Activated CD4-positive, alpha-beta T cell treated with anti-CD3 and anti-CD28 coated beads for 48 hours (primary cell): Measurements from ENCODE around the gene PDZD7.

Source experiments
- DNase-seq: peaks from one replicate; pipeline ENCODE4 v3.0.0-alpha.2; 2020

PDZD7 gene

DNA sequence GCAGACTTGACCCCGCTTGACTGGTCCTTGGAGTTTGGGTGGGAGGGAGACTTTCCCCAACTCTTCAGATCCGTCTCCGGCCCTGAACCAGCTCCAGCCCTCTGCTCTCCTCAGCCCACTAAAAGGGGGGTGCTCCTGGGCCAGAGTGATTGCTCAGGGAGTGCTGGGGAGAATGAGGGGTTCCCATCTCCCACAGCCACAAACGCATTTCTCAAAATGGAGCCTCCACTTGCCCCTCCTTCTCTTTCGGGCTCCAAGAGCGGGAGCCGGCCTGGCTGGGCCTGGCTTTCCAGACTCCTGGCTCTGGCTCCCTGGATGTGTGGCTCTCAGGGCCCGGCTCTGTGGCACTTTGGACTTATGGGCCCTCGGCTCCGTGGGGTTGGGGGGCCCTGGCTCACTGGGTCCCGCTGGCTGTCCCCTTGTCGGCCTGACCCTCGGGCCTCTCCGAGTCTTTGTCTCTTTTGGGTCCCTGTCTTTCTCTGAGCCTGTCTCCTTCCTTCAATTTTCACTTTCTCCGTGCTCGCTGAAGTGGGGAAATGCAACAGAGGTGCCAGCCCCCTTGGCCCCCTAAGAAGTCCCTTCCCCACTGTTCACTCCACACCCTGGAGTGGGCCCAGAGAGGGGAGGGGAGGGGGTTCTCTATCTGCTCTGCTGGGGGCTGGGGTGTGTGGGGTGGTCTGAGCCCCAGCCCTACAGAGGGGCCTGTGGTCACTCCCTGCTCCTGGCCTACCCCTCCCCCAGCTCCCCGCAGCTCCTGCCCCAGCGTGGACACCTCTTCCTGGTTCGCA lies 30.6 kb downstream of the PDZD7 start:
- DNase-seq = no peak

DNA sequence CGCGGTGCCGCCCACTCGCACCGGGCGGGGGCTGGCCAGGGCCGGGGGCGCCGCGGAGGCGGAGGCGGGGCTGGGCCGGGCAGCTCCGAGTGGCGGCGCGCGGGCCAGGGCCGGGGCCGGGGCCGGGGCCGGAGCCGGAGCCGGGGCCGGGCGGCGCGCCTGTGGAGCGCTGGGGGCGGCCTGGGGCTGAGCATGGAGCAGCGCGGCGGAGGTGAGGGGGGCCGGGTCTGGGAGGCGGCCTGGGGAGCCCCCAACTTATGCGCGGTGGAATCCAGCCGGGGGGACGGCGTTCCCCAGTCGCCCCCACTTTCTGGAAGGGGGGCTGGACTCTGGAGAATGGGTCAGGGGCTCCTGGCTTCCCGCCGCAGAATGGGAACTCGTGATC lies 31.2 kb downstream of the PDZD7 start, which contains the start of gene LZTS2:
LZTS2 (plus strand) TSS at position 67 of the 385 bp plus-strand sequence. CDS start 2,731 bp downstream, outside the sequence.
- no peak for DNase-seq

- peak; percentile 85 for DNase-seq
Observed at GRCh38 chr10:100998991-100999741, 31.8 kb downstream of the PDZD7 start.

- DNase-seq = peak; percentile 76
Observed at GRCh38 chr10:100998183-100998990, 32.5 kb downstream of the PDZD7 start.

DNA sequence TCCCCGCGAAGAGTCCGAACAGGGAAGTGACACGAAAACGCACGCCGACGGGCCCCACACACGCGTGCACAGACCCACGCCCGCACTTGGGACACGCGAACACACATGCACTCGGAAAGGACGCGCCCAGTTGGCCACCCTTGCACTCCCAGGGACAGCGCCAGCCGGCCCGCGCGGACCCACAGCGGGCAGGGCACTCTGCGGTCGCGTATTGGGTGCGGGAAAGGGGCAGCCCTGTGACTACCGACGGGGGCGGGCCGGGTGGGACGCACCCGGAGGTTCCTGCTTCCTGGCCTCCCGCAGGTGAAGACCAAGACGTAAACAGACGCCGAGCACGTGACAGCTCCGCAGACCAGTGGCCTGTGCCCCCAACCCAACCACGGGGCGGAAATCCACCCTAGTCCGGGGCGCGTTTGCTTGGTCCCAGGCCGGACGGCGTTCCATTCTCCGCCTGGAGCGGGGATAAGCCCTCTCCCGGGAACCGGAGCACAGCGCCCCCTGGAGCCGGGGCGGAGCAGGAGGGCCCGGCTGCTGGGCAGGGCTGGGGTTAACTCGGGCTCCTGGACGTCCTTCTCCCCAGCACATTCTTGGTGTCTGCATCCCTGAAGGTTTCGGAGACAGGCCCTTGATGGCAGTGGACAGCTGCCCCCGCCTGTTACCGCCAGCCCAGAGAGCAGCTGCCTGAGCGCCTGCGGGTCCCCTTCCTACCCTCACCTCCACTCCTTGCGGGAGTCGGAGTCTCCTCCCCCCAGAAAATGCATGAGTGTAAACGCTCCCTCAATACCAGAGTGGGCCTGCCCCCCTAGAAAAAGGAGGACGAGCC lies 33.4 kb downstream of the PDZD7 start:
- peak; percentile 81 for DNase-seq

DNA sequence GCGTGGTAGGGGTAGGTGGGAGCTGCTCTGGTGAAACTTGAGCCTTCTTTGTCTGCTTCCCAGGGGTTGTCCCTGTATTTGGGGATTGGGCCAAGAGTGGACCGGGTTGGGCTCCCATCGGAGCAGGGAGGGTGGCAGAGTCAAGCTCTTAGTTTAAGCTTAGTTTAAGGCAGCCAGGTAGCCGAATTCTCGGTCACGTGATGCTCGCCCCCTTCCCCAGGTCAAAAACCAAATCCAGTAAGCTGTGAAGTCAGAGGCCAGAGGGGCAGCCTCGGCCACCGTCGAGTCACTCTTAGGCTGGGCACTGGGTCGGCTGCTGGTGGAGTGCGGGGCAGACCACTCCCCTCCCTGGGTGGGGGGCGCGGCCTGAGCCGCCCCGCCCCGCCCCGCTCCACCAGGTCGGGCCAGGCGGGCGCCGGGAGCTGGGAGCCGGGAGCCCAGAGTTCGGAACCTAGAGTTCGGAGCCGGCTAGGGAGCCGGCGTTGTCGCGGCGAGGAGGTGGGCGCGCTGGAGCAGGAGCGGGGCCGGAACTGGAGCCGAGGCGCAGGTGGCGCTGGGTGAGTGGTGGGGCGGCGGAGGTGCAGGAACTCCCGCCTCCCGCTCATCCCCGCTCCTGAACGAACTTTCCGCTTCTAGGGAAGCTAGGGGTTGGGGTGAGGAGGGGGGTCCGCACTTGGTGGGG lies 34.1 kb downstream of the PDZD7 start:
- peak; percentile 50 for DNase-seq

GRCh38 chr10:100995181-100995580 lies 35.7 kb downstream of the PDZD7 start:
- DNase-seq = no peak

DNA sequence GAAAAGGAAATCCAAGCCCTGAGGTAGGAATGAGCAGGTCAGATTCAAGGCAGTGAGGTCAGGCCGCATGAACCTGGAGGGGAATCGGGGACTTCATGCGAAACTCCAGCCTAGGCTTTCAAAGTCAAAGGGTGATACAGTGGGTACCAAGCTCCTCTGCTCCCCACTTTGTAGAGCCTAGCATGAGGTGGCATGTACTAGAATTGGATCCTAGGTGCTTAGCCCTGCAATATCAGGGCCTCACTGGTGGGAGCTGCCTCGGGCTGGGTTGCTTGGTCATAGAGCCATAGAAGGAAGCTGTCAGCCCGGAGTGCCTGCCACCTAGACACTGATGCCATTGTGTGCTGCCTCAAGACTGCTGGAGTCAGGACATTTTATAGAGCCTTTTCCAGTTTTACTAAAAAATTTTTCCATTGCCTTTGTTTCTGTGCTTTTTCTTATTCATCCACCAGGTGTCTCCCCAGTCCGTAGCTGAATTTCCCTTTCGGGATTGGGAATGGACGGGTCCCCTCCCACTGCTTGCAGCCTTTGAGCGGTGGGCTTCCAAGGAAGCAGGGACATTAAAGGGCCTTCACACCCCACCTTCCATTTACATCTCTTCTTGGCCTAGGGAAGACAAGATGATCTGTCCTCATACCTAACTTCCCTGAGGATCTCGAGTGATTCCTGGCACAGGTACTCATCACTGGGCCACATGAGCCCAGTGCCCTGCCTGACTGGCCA lies 36.8 kb downstream of the PDZD7 start:
- no peak for DNase-seq

DNA sequence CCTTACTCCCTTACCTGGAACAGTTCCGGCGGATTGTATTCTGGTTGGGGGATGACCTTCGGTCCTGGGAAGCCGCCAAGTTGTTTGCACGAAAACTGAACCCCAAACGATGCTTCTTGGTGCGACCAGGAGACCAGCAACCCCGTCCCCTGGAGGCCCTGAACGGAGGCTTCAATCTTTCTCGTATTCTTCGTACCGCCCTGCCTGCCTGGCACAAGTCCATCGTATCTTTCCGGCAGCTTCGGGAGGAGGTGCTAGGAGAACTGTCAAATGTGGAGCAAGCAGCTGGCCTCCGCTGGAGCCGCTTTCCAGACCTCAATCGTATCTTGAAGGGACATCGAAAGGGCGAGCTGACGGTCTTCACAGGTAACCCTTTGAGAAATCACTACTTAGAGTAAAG lies 41.8 kb downstream of the PDZD7 start:
- no peak for DNase-seq

- no peak for DNase-seq
Observed at GRCh38 chr10:100988166-100988565, 42.8 kb downstream of the PDZD7 start.

GRCh38 chr10:100987685-100988049 lies 43.3 kb downstream of the PDZD7 start:
- no peak for DNase-seq

DNA sequence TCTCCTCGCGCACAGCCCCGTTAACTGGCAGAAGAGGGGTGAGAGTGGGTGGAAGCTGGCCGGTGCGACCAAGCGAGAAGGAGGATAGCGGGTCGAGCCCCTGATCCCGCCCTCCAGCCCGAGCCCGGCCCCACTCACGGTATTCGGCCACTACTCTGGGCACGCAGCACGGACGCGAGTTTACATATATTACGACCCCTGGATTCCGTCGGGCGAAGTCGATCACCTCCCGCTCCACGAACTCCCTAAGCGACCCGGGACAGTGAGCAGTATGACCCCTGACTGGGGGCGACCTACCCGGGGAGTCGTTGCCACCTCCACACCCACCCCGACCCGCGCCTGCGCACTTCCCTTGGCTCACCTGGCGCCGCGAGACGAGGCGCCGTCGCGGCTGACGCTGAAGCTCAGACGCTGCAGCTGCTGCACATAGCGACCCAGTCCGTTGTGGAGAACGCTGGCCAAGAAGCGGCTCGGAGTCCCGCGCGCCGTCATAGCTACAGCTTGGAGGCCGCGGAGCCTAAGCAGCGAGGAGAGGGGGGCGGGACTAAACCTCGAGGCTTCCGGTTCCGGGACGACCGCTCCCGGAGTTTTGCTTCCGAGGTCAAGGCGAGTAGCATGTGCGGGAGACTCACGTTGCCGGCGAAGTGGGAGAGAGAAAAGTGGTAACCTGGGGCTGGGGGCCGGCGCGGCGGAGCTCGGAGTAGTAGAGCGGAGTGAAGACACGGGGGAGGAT lies 43.8 kb downstream of the PDZD7 start, which contains the start of the genes MRPL43 and TWNK:
MRPL43 (minus strand) TSS at position 546 of the 733 bp plus-strand sequence; CDS start at position 492, 54 bp downstream.
TWNK (plus strand) TSS at position 592 of the 733 bp plus-strand sequence. CDS start 668 bp downstream, outside the sequence.
- DNase-seq = peak; percentile 91

DNA sequence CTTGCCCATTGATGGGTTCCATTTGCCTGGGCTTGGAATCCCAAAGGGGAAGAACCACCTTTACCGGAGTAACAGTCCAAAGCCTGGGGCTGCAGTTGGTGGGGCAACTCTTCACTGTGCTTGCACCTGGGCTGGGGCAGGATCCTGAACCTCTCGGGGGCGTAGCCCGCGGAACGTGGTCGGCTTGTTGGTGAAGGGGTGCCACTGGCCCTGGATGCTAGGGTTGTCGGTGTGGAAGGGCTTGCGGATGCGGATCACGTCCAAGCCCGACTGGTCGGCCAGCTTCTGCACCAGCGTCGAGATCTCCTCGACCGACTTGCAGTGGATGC lies 44.3 kb downstream of the PDZD7 start:
- DNase-seq = no peak

DNA sequence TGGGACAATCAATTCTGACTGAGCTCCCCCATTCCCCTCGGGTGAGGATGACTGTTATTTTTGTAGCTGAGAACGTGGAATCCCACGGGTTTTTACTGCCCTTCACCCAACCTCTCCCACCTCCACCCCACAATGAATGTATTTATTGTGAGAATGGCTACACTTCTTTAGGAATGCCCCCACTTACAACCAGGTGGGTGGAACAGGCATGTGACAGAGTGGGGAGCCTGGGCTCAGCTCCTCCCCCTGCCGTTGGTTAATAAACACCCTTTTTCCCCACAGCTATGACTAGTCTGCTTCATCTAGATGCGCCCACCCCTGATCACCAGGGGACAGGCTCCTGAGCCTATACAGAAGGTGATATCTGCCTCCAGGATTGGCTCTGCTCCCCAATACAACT lies 45.6 kb downstream of the PDZD7 start:
- no peak for DNase-seq

GRCh38 chr10:100984672-100985177 lies 46.2 kb downstream of the PDZD7 start:
- no peak for DNase-seq

DNA sequence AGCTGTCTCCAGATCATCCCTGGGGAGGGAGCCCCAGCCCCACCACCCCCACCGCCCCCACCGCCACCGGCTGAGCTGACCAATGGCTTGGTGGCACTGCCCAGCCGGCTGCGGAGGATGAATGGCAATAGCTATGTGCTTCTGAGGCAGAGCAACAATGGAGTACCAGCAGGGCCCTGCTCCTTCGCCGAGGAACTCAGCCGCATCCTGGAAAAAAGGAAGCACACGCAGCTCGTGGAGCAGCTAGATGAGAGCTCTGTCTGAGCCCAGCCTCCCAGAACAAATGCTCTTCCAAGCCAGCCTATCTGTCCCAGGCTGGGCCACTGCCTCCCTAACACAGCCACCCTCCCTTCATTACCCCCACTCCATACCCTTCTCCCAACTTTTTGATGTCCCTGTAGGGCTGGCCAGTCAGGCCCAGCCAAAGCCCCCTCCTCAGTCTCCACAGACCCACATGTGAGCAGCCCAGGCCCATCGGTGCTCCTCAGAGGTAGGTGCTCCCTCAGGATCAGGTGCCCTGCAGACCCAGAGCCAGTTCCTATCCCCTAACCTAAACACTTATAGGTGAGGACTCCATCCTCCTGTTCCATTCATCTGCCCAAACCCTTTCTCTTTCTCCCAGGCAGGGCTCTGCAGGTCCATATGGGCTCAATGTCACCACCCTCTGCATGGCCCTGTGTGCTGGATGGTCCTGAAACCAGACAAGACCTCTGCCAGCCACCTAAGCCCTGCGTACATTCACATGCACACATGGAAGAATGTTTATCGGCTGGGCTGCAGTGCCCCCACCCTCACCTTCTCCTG lies 46.9 kb downstream of the PDZD7 start:
- no peak for DNase-seq

- no peak for DNase-seq
Observed at GRCh38 chr10:100982916-100983830, 47.8 kb downstream of the PDZD7 start.

GRCh38 chr10:100981178-100981772 lies 49.7 kb downstream of the PDZD7 start:
- no peak for DNase-seq
